SIG-M5 treated with dmso at 0.1 percent for 504 hours (cell line): ENCODE data around the gene PROSER3.
"Not testable (repeated sequence)": the region's sequence is repeated elsewhere in the genome, so short reads cannot be mapped to it uniquely, and the experiment has no call there.

Experiments
- DNase-seq: peaks from one replicate; lab custom pipeline; 2025; ENCODE audit not compliant: unreplicated experiment; lab: John Stamatoyannopoulos, UW

PROSER3 gene

GRCh38 chr19:35753634-35754369 is 4.2 kb upstream of the PROSER3 start:
- no peak for DNase-seq

DNA sequence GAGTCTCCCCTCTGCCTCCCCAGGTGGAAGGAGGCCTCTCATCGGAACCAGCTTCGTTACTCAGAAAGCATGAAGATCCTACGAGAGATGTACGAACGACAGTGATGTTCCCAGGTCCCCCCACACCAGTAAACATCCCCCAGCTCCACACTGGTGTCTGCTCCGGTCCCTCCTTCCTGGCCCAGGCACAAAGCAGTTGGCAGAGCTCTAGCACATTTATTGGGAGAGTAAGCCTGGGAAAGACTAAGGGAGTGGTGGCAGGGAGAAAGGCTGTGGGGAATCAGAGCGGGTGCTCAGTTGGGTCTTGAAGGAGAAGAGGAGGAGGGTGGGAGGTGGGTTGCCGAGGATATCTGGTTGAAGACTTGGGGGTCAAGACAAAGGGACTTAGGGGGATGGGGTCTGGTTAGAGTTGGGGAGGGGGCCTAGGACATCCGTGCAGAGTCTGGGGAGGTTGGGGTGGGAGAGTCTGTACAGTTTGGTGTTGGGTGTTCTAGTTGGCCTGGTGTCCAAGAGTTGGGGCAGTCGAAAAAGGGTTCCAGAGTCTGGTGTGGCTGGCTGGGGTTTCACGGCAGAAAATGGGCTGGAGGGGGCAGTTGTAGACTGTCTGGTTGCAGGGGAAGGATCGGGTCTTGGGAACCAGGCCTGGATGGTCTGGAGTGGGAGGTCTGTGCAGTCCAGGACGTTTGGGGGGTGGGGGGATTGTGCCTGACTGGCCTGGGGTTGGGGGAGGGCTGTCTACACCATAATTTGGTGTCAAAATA is 3.4 kb upstream of the PROSER3 start:
- no peak for DNase-seq

GRCh38 chr19:35755131-35755549 is 2.8 kb upstream of the PROSER3 start:
- DNase-seq = no peak

GRCh38 chr19:35755550-35756376 is 2.2 kb upstream of the PROSER3 start:
- DNase-seq = no peak

- DNase-seq = no peak
These were observed 1.4 kb upstream of the PROSER3 start, which contains the start of gene HSPB6 for GRCh38 chr19:35756377-35757230. Gene HSPB6 (minus strand): TSS chr19:35757029. CDS start chr19:35757008, 21 bp downstream.

- no peak for DNase-seq
These were observed 686 bp upstream of the PROSER3 start for GRCh38 chr19:35757231-35757748.

DNA sequence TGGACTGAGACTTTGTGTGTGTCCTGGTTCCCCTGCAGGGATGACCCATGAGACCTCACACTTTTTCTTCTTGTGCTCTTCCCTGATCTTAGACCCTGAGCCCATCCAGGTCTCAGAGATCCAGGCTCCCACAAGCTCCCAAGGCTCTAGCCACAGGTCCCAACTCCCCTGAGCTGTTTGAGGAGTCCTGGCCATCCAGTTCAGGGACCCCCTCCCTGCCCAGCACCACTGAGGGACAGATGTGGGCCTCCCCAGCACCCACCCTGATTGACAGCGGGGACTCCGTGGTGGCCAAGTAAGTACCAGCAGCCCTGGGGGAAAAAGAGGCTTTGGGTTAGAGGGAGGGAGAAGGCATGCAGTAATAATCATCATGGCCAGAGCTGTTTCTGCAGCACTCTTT is 1.7 kb downstream of the PROSER3 start:
- no peak for DNase-seq

- DNase-seq = no peak
These were observed 2.9 kb downstream of the PROSER3 start for GRCh38 chr19:35760711-35761349.

GRCh38 chr19:35764432-35765315 is 6.7 kb downstream of the PROSER3 start:
- no peak for DNase-seq

DNA sequence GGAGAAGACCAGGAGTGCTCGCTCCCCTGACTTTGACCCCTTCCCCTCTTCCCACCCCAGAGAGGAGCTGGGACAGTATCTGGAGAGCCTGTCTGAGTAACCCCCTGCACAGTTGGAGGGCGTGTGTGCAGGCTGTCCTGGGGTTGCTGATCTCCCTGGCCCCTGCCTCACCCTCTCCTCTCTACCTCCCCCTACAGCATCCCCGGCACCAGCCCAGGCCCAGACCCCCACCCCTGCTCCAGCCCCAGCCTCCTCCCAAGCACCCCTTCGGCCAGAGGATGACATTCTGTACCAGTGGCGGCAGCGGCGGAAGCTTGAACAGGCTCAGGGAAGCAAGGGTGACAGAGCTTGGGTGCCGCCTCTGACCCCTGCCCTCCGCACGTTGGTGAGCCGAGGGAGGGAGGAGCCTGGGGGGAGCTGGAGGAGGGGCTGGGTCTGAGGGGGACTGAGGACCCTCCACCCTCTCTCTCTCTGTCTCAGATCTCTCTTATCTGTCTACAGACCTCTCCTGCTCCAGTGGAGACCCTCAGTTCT is 8.7 kb downstream of the PROSER3 start:
- no peak for DNase-seq

- DNase-seq = no peak
These were observed 9.5 kb downstream of the PROSER3 start for GRCh38 chr19:35767288-35768081.

DNA sequence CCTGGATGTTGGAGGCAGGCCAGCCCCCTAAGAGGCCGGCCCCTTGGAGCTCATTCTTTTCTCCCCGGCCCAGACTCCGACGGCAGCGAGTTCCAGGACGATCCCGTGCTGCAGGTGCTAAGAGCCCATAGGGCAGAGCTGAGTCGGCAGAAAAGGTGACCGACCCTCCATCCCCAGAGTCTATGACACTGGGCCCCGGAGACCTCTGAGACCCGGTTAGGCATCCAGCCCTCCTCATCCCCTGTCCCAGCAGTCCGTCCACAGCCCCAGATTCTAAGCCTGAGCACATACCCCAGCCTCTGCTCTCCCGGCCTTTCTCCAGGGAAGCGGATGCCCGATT is 10.1 kb downstream of the PROSER3 start:
- DNase-seq = no peak

- not testable (repeated sequence) for DNase-seq
These were observed 14.4 kb downstream of the PROSER3 start for GRCh38 chr19:35772362-35772761.

DNA sequence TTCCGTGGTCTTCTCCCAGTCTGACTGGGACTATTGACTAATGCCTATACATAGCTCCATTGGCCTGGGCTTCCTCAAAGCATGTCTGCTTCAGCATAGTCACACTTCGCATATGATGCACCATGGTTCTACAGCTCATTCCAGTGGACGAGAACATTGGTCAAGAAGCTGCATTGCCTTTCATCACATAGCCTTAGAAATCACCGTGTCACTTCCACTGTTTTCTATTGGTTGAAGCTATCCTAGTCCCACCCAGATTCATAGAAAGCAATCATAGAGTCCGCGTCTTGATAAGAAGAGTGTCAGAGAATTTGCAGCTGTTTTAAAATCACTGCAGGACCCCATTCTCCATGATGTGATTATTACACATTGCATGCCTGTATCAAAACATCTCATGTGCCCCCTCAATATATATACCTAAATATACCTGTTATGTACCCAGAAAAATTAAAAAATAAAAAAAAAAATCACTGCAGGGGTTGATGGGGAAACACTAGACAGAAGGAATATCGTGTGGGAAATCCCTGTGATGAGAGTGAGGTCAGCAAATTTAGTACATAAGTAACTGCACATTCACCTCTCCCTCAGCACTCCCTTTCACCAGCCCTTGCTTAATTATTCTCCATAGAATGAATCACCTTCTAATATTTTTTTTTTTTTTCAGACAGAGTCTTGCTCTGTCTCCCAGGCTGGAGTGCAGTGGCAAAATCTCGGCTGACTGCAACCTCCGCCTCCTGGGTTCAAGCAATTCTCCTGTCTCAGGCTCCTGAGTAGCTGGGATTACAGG is 15.2 kb downstream of the PROSER3 start:
- DNase-seq = no peak

GRCh38 chr19:35774274-35775045 is 16.5 kb downstream of the PROSER3 start:
- no peak for DNase-seq

DNA sequence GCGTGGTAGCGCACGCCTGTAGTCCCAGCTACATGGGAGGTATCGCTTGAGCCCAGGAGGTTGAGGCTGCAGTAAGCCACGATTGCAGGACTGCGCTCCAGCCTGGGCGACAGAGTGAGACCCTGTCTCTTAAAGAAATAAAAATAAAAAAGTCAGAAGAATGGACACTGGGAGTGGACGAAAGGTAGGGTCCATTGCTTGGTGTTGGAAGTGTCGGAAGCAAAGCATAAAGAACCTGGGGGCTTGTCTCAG is 17.0 kb downstream of the PROSER3 start:
- no peak for DNase-seq
